OCI-LY7 (cell line): ENCODE results near the gene CBFA2T2.

ENCODE experiments used
- CTCF ChIP-seq: fragments of 200-600 bp; sonication (generic); conservative IDR thresholded peaks from 2 replicates; pipeline ENCODE4 v1.5.1; 2014; ENCODE audit warnings: mild to moderate bottlenecking, antibody characterized with exemption, low read length, moderate library complexity, mixed read lengths
- EZH2phosphoT487 ChIP-seq: fragments of 200-600 bp; sonication (generic); IDR thresholded peaks from 2 replicates; pipeline ENCODE4 v1.6.1; 2018; ENCODE audit warnings: low read depth, borderline replicate concordance, mild to moderate bottlenecking, mixed run types, antibody characterized with exemption, low read length, moderate library complexity, mixed read lengths

GRCh38 chr20:33566781-33567603 lies 77.1 kb downstream of the CBFA2T2 start:
- TF ChIP-seq EZH2phosphoT487 (no peak), CTCF (no peak)
